Endothelial cell of umbilical vein (primary cell): ENCODE data around the gene CCDC106. TPM values are rescaled to one million over a fixed set of nuclear protein-coding genes. Genes with fewer than 3 reads are reported as not detected.
A peak's percentile ranks its signal among the peaks of the same experiment; 100 is the strongest.

Experiments used
- BruUV-seq: library from RNA; stranded (reverse); fragments of 400-500 nt; replicated peaks from 2 replicates; lab custom pipeline; 2021; lab: Mats Ljungman, UMichigan
- CTCF ChIA-PET: fragments of 300-600, 350-600 bp; sonication (Branson Sonifier 250); formaldehyde crosslinking; loops from one replicate; lab custom pipeline; 2021; ENCODE audit warnings: antibody characterized with exemption, inconsistent platforms; lab: Charles Lee
- POLR2A ChIA-PET: fragments of 300-600, 350-600 bp; sonication (Branson Sonifier 250); formaldehyde crosslinking; loops from one replicate; lab custom pipeline; 2021; ENCODE audit warnings: antibody characterized with exemption, inconsistent platforms; lab: Charles Lee
- DNase-seq: peaks from one replicate; pipeline ENCODE4 v3.0.0-alpha.2; 2011; ENCODE audit warnings: low read depth, low spot score
- FAIRE-seq: peaks from 2 replicates; lab custom pipeline; 2011; peaks lifted over from hg19 to GRCh38; lab: Jason Lieb, UNC
- H2AFZ ChIP-seq: 2 replicates; pipeline ENCODE4 v1.6.0; 2012; ENCODE audit warnings: low read depth, low read length, control low read depth, inconsistent platforms
- H3K27ac ChIP-seq: 2 replicates; pipeline ENCODE4 v1.5.1; 2011; ENCODE audit warnings: low read depth, mild to moderate bottlenecking, control low read depth, low read length, moderate library complexity; ENCODE audit not compliant: insufficient read depth
- H3K27me3 ChIP-seq, 2 experiments: 2 replicates each; pipeline versions ENCODE4 v1.6.0 to v1.6.1; 2011; ENCODE audit warnings: low read length in 2 of 2, mixed read lengths in 1 of 2; ENCODE audit not compliant: control insufficient read depth in 2 of 2, insufficient read depth in 2 of 2
- H3K36me3 ChIP-seq, 2 experiments: 2 replicates in 1 of 2; 3 replicates in 1 of 2; pipeline ENCODE4 v1.5.1; 2011; ENCODE audit warnings: low read length in 2 of 2, mild to moderate bottlenecking in 1 of 2, moderate library complexity in 1 of 2; ENCODE audit not compliant: control insufficient read depth in 2 of 2, insufficient read depth in 2 of 2; ENCODE audit errors: extremely low read depth in 1 of 2
- H3K4me1 ChIP-seq: 3 replicates; pipeline ENCODE4 v1.5.1; 2011; ENCODE audit warnings: mild to moderate bottlenecking, low read length; ENCODE audit not compliant: control insufficient read depth, insufficient read depth; ENCODE audit errors: extremely low read depth
- H3K4me2 ChIP-seq: 2 replicates; pipeline ENCODE4 v1.6.1; 2011; ENCODE audit warnings: low read length, control low read depth, mixed read lengths; ENCODE audit not compliant: insufficient read depth
- H3K4me3 ChIP-seq, 3 experiments: fragments of 200-600 bp in 1 of 3; sonication (generic), shearing (Covaris generic) in 1 of 3; replicated peaks in 1 of 3; 2 replicates each; pipeline ENCODE4 v1.5.1; 2011 to 2016; ENCODE audit warnings: control low read depth in 3 of 3, low read length in 3 of 3, mild to moderate bottlenecking in 2 of 3, inconsistent platforms in 1 of 3, low read depth in 1 of 3, moderate library complexity in 1 of 3; ENCODE audit not compliant: insufficient read depth in 1 of 3
- H3K79me2 ChIP-seq: 2 replicates; pipeline ENCODE4 v1.6.0; 2012; ENCODE audit warnings: low read length, inconsistent platforms; ENCODE audit not compliant: control insufficient read depth, insufficient read depth
- H3K9ac ChIP-seq: replicated peaks from 2 replicates; pipeline ENCODE3; 2011; ENCODE audit warnings: low read length, control low read depth; ENCODE audit not compliant: insufficient read depth; ENCODE audit errors: extremely low read depth
- H3K9me1 ChIP-seq: replicated peaks from 3 replicates; pipeline ENCODE4 v1.6.0; 2011; ENCODE audit warnings: mild to moderate bottlenecking, low read length; ENCODE audit not compliant: control insufficient read depth, insufficient read depth; ENCODE audit errors: extremely low read depth
- H3K9me3 ChIP-seq: replicated peaks from 2 replicates; pipeline ENCODE4 v1.5.1; 2012; ENCODE audit warnings: low read length, inconsistent platforms; ENCODE audit not compliant: control insufficient read depth, insufficient read depth
- H4K20me1 ChIP-seq: replicated peaks from 2 replicates; pipeline ENCODE3; 2011; ENCODE audit warnings: mild to moderate bottlenecking, low read length; ENCODE audit not compliant: control insufficient read depth, insufficient read depth; ENCODE audit errors: extremely low read depth
- EZH2 ChIP-seq: IDR thresholded peaks from 2 replicates; pipeline ENCODE4 v1.6.1; 2012; ENCODE audit warnings: borderline replicate concordance, low read depth, mild to moderate bottlenecking, moderate library complexity, low read length, inconsistent platforms; ENCODE audit not compliant: severe bottlenecking
- FOS ChIP-seq: IDR thresholded peaks from 2 replicates; pipeline ENCODE4 v1.6.1; 2011; ENCODE audit warnings: mild to moderate bottlenecking, low read length, moderate library complexity, borderline replicate concordance; ENCODE audit not compliant: insufficient read depth
- GATA2 ChIP-seq: IDR thresholded peaks from 2 replicates; pipeline ENCODE4 v1.7.0; 2011; ENCODE audit warnings: low read depth, mild to moderate bottlenecking, moderate library complexity, mixed read lengths, low read length; ENCODE audit not compliant: insufficient read length, insufficient read depth
- JUN ChIP-seq: IDR thresholded peaks from 2 replicates; pipeline ENCODE4 v1.6.1; 2011; ENCODE audit warnings: borderline replicate concordance, low read depth; ENCODE audit not compliant: insufficient read length, insufficient read depth
- MAX ChIP-seq: IDR thresholded peaks from 2 replicates; pipeline ENCODE4 v1.6.1; 2011; ENCODE audit not compliant: insufficient read depth, insufficient read length
- MYC ChIP-seq: IDR thresholded peaks from one replicate; pipeline ENCODE4 v1.6.1; 2011; ENCODE audit warnings: mild to moderate bottlenecking, low read depth, low read length
- POLR2A ChIP-seq: IDR thresholded peaks from 2 replicates; pipeline ENCODE4 v1.6.1; 2012; ENCODE audit warnings: low read depth, mild to moderate bottlenecking, control low read depth, low read length
- POLR2AphosphoS5 ChIP-seq: IDR thresholded peaks from 2 replicates; pipeline ENCODE4 v1.6.1; 2012; ENCODE audit warnings: low read depth, mild to moderate bottlenecking, control low read depth, low read length, moderate library complexity; ENCODE audit not compliant: insufficient read depth
- dilution Hi-C: fragments of 300-500 bp; cut with MboI; formaldehyde crosslinking; loops from one replicate; pipeline ENCODE4 v1.15.0; 2019; ENCODE audit warnings: low sequenced_read_pairs; ENCODE audit not compliant: extremely low pct_ligation_motif_present
- intact Hi-C: fragments of 100-400 bp; cut with micrococcal nuclease; formaldehyde crosslinking; loops from one replicate; pipeline ENCODE4 v1.10.0; 2022
- polyA plus RNA-seq, 4 experiments: library from polyadenylated mRNA; depleted of rRNA in 3 of 4; stranded (reverse) in 3 of 4; unstranded in 1 of 4; fragments of >200 nt; gene quantifications; 2 replicates each; pipeline versions ENCODE4 v1.2.1 to v1.2.3, GENCODE V29; 2011 to 2012; ENCODE audit warnings: missing spikeins in 1 of 4
- total RNA-seq: library from RNA; stranded (reverse); gene quantifications from 2 replicates; pipeline ENCODE4 v1.2.3, GENCODE V29; 2021
- TF ChIP-seq, protein P1 (sequence below), 2 donors: IDR thresholded peaks; 1 replicate in 1 of 2; 2 replicates in 1 of 2; pipeline ENCODE4 v1.5.1; 2011; ENCODE audit warnings: low read length in 2 of 2, mild to moderate bottlenecking in 2 of 2, moderate library complexity in 2 of 2, control low read depth in 1 of 2, inconsistent platforms in 1 of 2, low read depth in 1 of 2; ENCODE audit not compliant: insufficient read depth in 1 of 2; ENCODE audit errors: extremely low read depth in 1 of 2

The CCDC106 gene
- total and polyA plus RNA-seq, 2 donors (not counting 3 experiments of a cell fraction or from before 2014, with no cell fraction given): 11.8 to 12.0 TPM

GRCh38 chr19:55676889-55677505 lies 29.0 kb downstream of the CCDC106 start:
- dilution Hi-C loops: no loop called here
- H3K27ac ChIP-seq: peak overlapping the region; percentile 47
- no TSS peak for BruUV-seq

More at GRCh38 chr19:55676889-55677505, 29.0 kb downstream of the CCDC106 start:
- Histone ChIP-seq H3K36me3 (peaks cover 13 to 21% of the 10 kb centered on the region in 2 experiments), H4K20me1 (peaks cover 5% of the 10 kb centered on the region), H3K4me2 (peak overlapping the region; percentile 91), H3K9me1 (no peaks in the 10 kb centered on the region), H3K27me3 (no peaks in the 10 kb centered on the region), H2AFZ (no peak overlapping the region), H3K4me1 (peaks cover 44% of the 10 kb centered on the region), H3K4me3 (peak overlapping the region in 1 of 3 experiments; percentile 38), H3K79me2 (peaks cover 80% of the 10 kb centered on the region), H3K9ac (no peak overlapping the region), H3K9me3 (no peaks in the 10 kb centered on the region)
- ChIA-PET CTCF (interaction anchor here (0.8 to 1.3 kb wide), 4 partner anchors 20 to 132 kb away, joined by 3 to 4 read pairs (median 3); no protein-coding TSS in a partner anchor), POLR2A (no interaction called here)
- no peak for DNase-seq
- intact Hi-C loops: no loop called here
- TF ChIP-seq JUN (no peak), MAX (no peak), MYC (no peak), POLR2A (no peak), FOS (no peak), GATA2 (no peak), POLR2AphosphoS5 (no peak), EZH2 (no peak)
- TF ChIP-seq, protein P1, sequence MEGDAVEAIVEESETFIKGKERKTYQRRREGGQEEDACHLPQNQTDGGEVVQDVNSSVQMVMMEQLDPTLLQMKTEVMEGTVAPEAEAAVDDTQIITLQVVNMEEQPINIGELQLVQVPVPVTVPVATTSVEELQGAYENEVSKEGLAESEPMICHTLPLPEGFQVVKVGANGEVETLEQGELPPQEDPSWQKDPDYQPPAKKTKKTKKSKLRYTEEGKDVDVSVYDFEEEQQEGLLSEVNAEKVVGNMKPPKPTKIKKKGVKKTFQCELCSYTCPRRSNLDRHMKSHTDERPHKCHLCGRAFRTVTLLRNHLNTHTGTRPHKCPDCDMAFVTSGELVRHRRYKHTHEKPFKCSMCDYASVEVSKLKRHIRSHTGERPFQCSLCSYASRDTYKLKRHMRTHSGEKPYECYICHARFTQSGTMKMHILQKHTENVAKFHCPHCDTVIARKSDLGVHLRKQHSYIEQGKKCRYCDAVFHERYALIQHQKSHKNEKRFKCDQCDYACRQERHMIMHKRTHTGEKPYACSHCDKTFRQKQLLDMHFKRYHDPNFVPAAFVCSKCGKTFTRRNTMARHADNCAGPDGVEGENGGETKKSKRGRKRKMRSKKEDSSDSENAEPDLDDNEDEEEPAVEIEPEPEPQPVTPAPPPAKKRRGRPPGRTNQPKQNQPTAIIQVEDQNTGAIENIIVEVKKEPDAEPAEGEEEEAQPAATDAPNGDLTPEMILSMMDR (IDR thresholded peaks at IDR 0.05; ENCODE audit: extremely low read depth in 1 of 2, insufficient read depth in 1 of 2, low read depth in 1 of 2, low read length in 2 of 2): no peak
- no peak for FAIRE-seq
